Fibroblast of lung (primary cell): ENCODE measurements around the gene GABBR2. TPM values are rescaled to one million over a fixed set of nuclear protein-coding genes. Genes with fewer than 3 reads are reported as not detected.

Experiments
- DNase-seq, 2 donors: peaks; one replicate each; pipeline versions ENCODE4 v3.0.0 to v3.0.0-alpha.2; 2010; ENCODE audit warnings: low read depth in 2 of 2
- H2AFZ ChIP-seq: 2 replicates; pipeline ENCODE4 v1.5.1; 2012; ENCODE audit warnings: low read length, control low read depth, inconsistent platforms
- H3K27ac ChIP-seq: 2 replicates; pipeline ENCODE4 v1.5.1; 2011; ENCODE audit warnings: low read length, control low read depth; ENCODE audit not compliant: insufficient read depth
- H3K27me3 ChIP-seq: 2 replicates; pipeline ENCODE4 v1.5.1; 2011; ENCODE audit warnings: mild to moderate bottlenecking, low read length; ENCODE audit not compliant: control insufficient read depth, insufficient read depth
- H3K36me3 ChIP-seq: 2 replicates; pipeline ENCODE4 v1.5.1; 2011; ENCODE audit warnings: low read length; ENCODE audit not compliant: control insufficient read depth, insufficient read depth
- H3K4me1 ChIP-seq: 2 replicates; pipeline ENCODE4 v1.5.1; 2011; ENCODE audit warnings: low read length; ENCODE audit not compliant: control insufficient read depth, insufficient read depth; ENCODE audit errors: extremely low read depth
- H3K4me2 ChIP-seq: 2 replicates; pipeline ENCODE4 v1.5.1; 2011; ENCODE audit warnings: low read length, control low read depth; ENCODE audit not compliant: insufficient read depth; ENCODE audit errors: extremely low read depth
- H3K4me3 ChIP-seq, 4 experiments: fragments of 200-600 bp in 1 of 4; sonication (generic) in 1 of 4; replicated peaks in 1 of 4; 2 replicates each; pipeline ENCODE4 v1.5.1; 2011 to 2016; ENCODE audit warnings: low read length in 4 of 4, low read depth in 3 of 4, mild to moderate bottlenecking in 3 of 4, control low read depth in 2 of 4, inconsistent platforms in 1 of 4, mixed read lengths in 1 of 4; ENCODE audit not compliant: insufficient read depth in 1 of 4; ENCODE audit errors: control extremely low read depth in 1 of 4
- H3K79me2 ChIP-seq: 2 replicates; pipeline ENCODE4 v1.5.1; 2012; ENCODE audit warnings: mild to moderate bottlenecking, low read length, inconsistent platforms; ENCODE audit not compliant: control insufficient read depth, insufficient read depth
- H3K9ac ChIP-seq: 2 replicates; pipeline ENCODE4 v1.5.1; 2011; ENCODE audit warnings: mild to moderate bottlenecking, low read length, control low read depth; ENCODE audit not compliant: insufficient read depth
- H3K9me3 ChIP-seq: 2 replicates; pipeline ENCODE4 v1.5.1; 2012; ENCODE audit warnings: low read depth, low read length; ENCODE audit not compliant: control insufficient read depth, insufficient read depth
- H4K20me1 ChIP-seq: 2 replicates; pipeline ENCODE4 v1.5.1; 2011; ENCODE audit warnings: low read length; ENCODE audit not compliant: control insufficient read depth, insufficient read depth; ENCODE audit errors: extremely low read depth
- CTCF ChIP-seq, 2 donors: IDR thresholded peaks in 1 of 2; conservative IDR thresholded peaks in 1 of 2; 1 replicate in 1 of 2; 2 replicates in 1 of 2; pipeline ENCODE4 v1.5.1; 2011 to 2012; ENCODE audit warnings: low read length in 2 of 2, control low read depth in 1 of 2, inconsistent platforms in 1 of 2, low read depth in 1 of 2, mild to moderate bottlenecking in 1 of 2
- EZH2 ChIP-seq: IDR thresholded peaks from 2 replicates; pipeline ENCODE4 v1.5.1; 2012; ENCODE audit warnings: low read length, control low read depth, mild to moderate bottlenecking; ENCODE audit errors: missing control alignments
- polyA plus RNA-seq, 2 donors: library from polyadenylated mRNA; depleted of rRNA in 1 of 2; stranded (reverse) in 1 of 2; unstranded in 1 of 2; fragments of >200 nt; gene quantifications; 2 replicates each; pipeline ENCODE4 v1.2.1, GENCODE V29; 2011 to 2012; ENCODE audit warnings: missing spikeins in 1 of 2
- total RNA-seq: library from RNA; depleted of rRNA; stranded (reverse); fragments of >200 nt; gene quantifications from 2 replicates; pipeline ENCODE4 v1.2.1, GENCODE V29; 2014

Gene GABBR2
- total and polyA plus RNA-seq, 2 donors (not counting 1 experiment from before 2014, with no cell fraction given) = 0.32 to 0.33 TPM

DNA sequence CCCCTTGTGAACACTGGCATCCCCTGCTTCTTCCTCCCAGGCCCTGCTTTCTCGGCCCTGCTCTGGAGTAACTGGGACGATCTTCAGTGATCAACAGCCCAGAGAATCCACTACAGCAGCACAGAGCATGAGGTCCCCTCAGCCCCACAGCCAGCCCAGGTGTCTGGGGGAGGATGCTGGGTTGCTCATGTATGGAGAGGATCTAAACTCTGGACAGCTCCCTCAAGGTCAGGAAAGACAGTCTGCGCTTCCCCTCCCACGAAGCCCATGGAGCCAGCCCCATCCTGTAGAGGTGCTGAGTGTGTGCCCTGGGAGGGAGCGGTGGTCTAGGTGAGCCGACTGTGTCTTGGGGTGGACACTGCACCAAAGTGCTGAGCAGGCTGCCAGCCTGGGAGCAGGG, 190.2 kb downstream of the GABBR2 start:
- H3K4me1 ChIP-seq = no peaks in the 10 kb centered on the region
- H4K20me1 ChIP-seq = no peaks in the 10 kb centered on the region
- H2AFZ ChIP-seq = no peak overlapping the region
- no peak for TF ChIP-seq EZH2
- TF ChIP-seq CTCF (conservative IDR thresholded peaks at IDR 0.05 in 1 of 2, IDR thresholded peaks at IDR 0.05 in 1 of 2; ENCODE audit: low read depth in 1 of 2, low read length in 2 of 2) = no peak
- DNase-seq = no peak
- H3K36me3 ChIP-seq = no peaks in the 10 kb centered on the region
- H3K9ac ChIP-seq = no peak overlapping the region
- no peak overlapping the region for H3K27ac ChIP-seq
- no peak overlapping the region for H3K4me2 ChIP-seq
- no peaks in the 10 kb centered on the region for H3K27me3 ChIP-seq
- H3K9me3 ChIP-seq = no peaks in the 10 kb centered on the region
- H3K4me3 ChIP-seq = no peak overlapping the region
- H3K79me2 ChIP-seq = no peaks in the 10 kb centered on the region

GRCh38 chr9:98517761-98518160, 191.0 kb downstream of the GABBR2 start:
- no peaks in the 10 kb centered on the region for H3K9me3 ChIP-seq
- H3K4me2 ChIP-seq = no peak overlapping the region
- TF ChIP-seq EZH2 (no peak), CTCF (conservative IDR thresholded peaks at IDR 0.05 in 1 of 2, IDR thresholded peaks at IDR 0.05 in 1 of 2; ENCODE audit: low read depth in 1 of 2, low read length in 2 of 2) (no peak)
- H3K27me3 ChIP-seq = no peaks in the 10 kb centered on the region
- H3K36me3 ChIP-seq = no peaks in the 10 kb centered on the region
- no peak overlapping the region for H3K4me3 ChIP-seq
- H4K20me1 ChIP-seq = no peaks in the 10 kb centered on the region
- no peaks in the 10 kb centered on the region for H3K4me1 ChIP-seq
- DNase-seq = no peak
- H3K79me2 ChIP-seq = no peaks in the 10 kb centered on the region
- no peak overlapping the region for H3K9ac ChIP-seq
- no peak overlapping the region for H2AFZ ChIP-seq
- H3K27ac ChIP-seq = no peak overlapping the region

DNA sequence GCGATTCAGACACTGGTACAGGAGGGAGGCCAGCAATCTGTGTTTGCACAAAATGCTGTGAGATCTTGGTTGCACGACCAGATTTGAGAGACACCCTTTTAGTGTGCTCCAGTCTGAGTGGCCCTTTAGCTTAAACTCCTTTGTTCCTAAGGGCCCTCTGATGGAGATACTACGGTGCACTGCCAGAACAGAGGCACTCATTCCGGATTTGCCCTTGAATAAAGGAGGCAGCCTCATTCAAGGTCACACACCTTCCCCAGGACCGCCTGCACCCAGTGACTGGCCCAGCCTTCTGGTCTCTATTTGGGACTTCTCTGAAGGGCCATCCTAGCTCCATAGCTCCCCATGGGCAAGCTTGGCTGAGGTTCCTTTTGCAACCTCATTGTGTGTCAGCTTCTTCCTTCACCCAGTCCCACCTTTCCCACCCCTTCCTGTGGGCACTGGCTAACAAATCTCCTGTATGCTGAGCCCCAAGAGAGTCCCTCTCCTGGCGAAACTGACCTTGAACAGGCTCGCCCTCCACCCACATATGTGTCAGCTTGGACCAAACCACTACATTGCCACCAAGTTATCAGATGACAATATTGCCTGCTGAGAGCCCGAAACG, 191.7 kb downstream of the GABBR2 start:
- no peak overlapping the region for H3K27ac ChIP-seq
- DNase-seq = no peak
- no peak for TF ChIP-seq EZH2
- TF ChIP-seq CTCF (conservative IDR thresholded peaks at IDR 0.05 in 1 of 2, IDR thresholded peaks at IDR 0.05 in 1 of 2; ENCODE audit: low read depth in 1 of 2, low read length in 2 of 2) = no peak
- H3K4me2 ChIP-seq = no peak overlapping the region
- H3K4me3 ChIP-seq = no peak overlapping the region
- H3K9ac ChIP-seq = no peak overlapping the region
- no peaks in the 10 kb centered on the region for H3K9me3 ChIP-seq
- no peak overlapping the region for H2AFZ ChIP-seq
- no peaks in the 10 kb centered on the region for H3K79me2 ChIP-seq
- no peaks in the 10 kb centered on the region for H3K27me3 ChIP-seq
- H4K20me1 ChIP-seq = no peaks in the 10 kb centered on the region
- H3K4me1 ChIP-seq = no peaks in the 10 kb centered on the region
- no peaks in the 10 kb centered on the region for H3K36me3 ChIP-seq
